GM10847 (cell line): ENCODE measurements around the gene PPFIA4.

Experiments
- POLR2A ChIP-seq: IDR thresholded peaks from 2 replicates; pipeline ENCODE4 v1.6.1; 2011; ENCODE audit not compliant: insufficient read length; ENCODE audit errors: extremely low read depth

Gene PPFIA4

GRCh38 chr1:203035111-203036000, 9.1 kb downstream of the PPFIA4 start:
- no peak for TF ChIP-seq POLR2A

GRCh38 chr1:203036135-203036534, 9.8 kb downstream of the PPFIA4 start:
- no peak for TF ChIP-seq POLR2A

- no peak for TF ChIP-seq POLR2A
Measured at GRCh38 chr1:203036537-203036936, 10.2 kb downstream of the PPFIA4 start.

GRCh38 chr1:203037509-203038190, 11.4 kb downstream of the PPFIA4 start:
- no peak for TF ChIP-seq POLR2A

- no peak for TF ChIP-seq POLR2A
Measured at GRCh38 chr1:203038217-203038741, 12.0 kb downstream of the PPFIA4 start.

DNA sequence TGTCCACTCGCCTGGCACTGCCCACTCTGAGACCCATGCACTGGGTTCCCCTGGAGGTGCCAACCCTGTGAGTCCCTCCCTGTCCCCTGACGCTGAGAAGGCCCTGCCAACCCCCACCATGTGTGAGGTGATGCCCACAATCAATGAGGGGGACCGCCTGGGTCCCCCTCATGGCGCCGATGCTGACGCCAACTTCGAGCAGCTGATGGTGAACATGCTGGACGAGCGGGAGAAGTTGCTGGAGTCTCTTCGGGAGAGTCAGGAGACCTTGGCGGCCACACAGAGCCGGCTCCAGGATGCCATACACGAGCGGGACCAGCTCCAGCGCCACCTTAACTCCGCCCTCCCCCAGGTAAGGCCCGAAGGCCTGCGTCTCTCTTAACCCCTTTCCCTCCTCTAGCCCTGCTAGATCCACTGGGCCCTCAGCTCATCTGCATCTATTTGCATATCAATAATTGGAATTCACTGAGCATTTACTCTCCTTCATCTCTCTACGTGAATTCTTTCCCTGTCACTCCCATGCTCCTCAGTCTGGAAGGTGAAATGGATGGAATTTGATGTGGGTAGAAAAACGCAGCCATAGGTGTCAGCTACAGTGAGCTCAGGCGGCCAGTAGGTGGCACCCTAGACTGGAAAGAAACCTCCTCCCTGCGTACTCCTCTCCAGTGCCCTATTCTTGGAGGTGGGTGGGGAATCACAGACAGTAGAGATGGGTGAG, 12.8 kb downstream of the PPFIA4 start:
- no peak for TF ChIP-seq POLR2A

DNA sequence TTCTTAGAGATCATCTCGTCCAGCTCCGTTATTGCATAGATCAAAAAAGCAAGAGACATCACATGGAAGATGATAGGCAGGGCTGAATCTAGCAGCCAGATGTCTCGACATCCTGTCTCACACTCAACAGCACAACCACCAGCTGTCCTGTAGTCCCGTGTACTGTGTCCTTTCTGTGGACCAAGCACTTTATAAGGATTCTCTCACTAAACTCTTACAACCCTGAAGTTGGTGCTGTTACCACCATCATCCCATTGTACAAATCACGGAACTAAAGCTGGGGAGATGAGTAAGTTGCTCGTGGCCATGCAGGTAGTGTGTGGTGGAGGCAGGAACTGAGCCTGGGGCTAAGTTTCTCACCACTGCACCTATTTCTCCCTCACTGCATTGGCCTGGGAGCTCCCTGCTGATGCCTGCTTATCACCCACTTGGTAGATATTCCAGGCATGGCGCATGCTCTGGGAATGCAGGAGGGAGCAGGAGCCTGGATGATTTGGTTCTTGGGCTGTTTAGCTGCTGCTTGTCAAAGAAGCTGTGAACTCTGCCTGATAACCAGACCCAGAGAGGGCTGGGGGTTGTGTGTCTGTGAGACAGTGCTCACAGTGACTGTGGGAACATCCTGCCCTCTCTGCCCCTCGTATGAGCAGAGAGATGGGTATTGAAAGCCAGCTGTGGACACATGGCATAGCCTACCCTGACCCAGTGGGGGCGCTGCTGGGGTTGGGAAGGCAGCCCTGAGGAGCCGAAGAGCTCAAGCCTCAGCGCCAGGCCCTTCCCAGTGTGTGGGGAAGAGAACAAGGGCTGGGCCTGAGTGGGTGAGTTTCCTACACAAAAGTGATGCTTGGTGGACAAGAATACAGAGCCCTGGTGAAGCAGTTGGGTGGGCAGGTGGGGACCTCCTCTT, 13.6 kb downstream of the PPFIA4 start:
- no peak for TF ChIP-seq POLR2A

DNA sequence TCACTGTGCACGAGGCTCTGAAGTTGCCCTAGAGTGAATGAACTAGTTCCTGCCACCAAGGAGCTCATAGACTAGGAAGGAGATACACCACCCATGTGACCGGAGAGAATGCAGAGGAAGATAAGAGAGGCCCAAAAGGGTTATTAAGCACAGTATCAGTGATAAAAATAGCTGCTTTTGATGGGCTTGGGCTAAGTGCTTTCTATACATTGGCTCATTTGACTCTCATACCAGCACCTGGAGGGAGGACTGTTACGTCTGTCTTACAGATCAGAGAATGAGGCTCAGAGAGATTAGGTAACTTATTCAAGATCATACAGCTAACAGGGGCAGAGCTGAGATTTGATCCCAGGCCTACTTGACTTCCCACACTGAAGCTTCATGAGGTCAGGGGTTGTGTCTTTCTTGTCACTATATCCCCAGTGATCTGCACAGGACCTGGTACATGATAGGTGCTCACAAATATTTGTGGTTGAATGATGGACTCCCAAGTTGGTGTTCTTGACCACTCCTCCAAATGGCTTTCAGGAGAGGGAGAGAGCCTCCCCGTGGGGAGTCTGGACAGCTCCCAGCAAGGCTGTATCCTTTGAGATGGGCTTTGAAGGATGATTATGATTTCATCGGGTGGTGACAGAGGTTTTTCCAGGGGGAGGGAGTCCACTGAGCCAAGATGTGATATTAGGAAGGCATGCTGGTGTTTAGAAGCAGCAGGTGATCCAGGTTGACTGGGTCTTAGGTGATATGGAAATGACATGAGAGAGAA, 14.4 kb downstream of the PPFIA4 start:
- no peak for TF ChIP-seq POLR2A

- TF ChIP-seq POLR2A: no peak
Measured at GRCh38 chr1:203041351-203041932, 15.2 kb downstream of the PPFIA4 start.

- TF ChIP-seq POLR2A: no peak
Measured at GRCh38 chr1:203043830-203044545, 17.7 kb downstream of the PPFIA4 start.

DNA sequence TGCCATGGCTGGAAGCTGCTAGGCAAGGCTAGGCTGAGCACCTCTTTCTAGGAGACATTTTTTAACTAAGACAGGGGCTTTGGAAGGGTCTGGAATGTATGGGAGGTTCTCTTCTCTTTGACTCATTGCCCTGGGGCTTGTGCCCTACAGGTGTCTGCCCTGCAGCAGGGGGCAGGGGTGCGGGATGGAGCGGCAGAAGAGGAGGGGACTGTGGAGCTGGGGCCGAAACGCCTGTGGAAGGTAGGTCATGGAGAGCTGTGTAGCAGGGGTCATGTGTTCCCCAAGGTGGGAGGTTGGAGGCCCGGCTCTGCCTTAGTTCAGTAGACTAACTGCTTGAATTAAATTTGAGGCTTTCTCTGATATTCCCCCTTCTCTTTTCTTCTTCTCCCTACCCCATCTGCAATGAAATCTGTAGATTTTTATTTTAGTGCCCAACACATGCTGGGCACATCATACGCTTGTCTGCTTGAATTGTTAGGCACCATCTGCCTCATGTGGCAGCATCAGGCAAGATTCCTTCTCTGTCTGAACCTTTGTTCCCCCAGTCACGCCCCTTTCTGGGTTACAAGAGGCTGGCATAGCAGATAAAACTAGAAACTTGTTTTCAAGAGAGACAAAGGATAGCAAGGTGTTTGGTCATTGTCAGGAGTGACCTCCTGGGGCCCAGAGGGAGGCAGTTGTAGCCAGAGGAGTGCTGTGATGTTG, 18.4 kb downstream of the PPFIA4 start:
- no peak for TF ChIP-seq POLR2A

DNA sequence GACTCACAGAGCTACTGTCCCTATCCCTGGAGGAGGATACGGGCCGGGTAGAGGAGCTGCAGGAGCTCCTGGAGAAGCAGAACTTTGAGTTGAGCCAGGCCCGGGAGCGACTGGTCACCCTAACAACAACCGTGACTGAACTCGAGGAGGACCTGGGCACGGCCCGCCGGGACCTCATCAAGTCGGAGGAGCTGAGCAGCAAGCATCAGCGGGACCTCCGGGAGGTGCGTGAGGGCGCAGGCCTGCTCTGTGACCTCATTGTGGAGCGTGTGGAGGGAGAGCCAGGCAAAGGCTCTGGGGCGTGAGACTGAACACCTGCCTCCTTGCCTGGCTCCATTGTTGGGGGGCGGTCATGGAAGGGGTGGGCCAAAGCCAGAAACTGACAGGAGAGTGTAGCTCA, 19.0 kb downstream of the PPFIA4 start:
- no peak for TF ChIP-seq POLR2A
